Measurements from ENCODE around the gene TMEM17.

DNA sequence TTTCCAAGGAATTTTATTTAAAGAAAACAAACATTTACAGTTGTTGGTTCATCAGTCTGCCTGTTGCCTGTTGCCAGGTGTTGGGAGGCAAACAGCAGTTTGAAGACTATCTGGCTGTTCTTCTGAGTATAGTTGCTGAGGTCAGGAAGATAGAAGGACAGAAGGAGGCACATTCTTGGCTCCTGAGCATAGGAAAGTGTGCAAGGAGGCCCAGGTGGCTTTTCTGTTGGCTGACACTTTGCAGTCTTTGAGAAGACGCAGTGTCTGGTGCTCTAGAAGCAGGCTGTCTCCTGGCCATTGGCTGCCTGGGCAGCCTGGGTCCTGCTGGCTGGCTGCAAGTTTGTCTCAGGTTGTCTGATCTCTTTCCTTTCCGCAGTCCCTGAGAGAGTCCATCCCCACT lies 36.4 kb downstream of the TMEM17 start:
- no peak for TF ChIP-seq EZH2phosphoT487 (IDR thresholded peaks at IDR 0.05; ENCODE audit: borderline replicate concordance, low read length)
- no peak for TF ChIP-seq CTCF (IDR thresholded peaks at IDR 0.05; ENCODE audit: low read depth, low read length, poor library complexity, severe bottlenecking)
